OCI-LY3 (cell line): ENCODE results near the gene SULT1A1.
"Not testable (repeated sequence)": the region's sequence is repeated elsewhere in the genome, so short reads cannot be mapped to it uniquely, and the experiment has no call there.

Source experiments
- EZH2phosphoT487 ChIP-seq: fragments of 200-600 bp; shearing (Covaris generic); IDR thresholded peaks from 2 replicates; pipeline ENCODE4 v1.6.1; 2018; ENCODE audit warnings: antibody characterized with exemption, mixed run types, low read depth
- TF ChIP-seq, protein P1 (sequence below): fragments of 200-600, 300-600 bp; sonication (generic); IDR thresholded peaks from 2 replicates; pipeline ENCODE4 v1.5.1; 2014; ENCODE audit warnings: antibody characterized with exemption, low read length, low read depth

DNA sequence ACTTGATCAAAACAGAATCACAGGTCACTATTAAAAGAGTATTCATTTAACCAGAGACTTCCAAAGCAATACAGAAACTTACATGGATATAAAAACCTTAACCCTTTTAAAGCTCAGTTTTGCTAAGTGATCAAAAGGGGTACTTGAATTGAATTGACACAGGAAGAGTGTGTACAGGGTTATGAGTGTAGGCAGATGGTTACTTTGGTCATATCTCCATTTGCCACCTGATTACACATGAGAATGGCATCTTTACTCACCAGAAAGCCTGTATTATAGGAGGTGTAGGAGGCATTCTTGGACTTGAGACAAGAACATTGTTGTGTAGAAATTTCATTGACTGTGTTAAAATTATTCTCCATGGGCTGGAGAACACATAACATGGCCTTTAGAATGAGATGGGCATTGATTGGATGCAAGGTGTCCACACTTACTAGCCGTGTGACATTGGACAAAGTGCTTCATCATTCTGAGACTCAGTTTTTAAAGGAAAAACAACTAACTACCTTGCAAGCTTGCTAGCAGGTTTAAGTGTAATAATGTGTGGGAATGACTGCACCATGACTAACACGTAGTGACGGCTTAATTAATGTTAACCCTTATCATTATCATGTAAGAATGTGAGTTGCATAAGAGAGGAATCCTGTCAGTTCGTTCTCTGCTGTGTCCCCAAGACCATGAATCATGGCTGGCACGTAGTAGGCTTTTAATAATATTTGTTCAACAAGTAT lies 26.4 kb upstream of the SULT1A1 start:
- TF ChIP-seq, protein P1, sequence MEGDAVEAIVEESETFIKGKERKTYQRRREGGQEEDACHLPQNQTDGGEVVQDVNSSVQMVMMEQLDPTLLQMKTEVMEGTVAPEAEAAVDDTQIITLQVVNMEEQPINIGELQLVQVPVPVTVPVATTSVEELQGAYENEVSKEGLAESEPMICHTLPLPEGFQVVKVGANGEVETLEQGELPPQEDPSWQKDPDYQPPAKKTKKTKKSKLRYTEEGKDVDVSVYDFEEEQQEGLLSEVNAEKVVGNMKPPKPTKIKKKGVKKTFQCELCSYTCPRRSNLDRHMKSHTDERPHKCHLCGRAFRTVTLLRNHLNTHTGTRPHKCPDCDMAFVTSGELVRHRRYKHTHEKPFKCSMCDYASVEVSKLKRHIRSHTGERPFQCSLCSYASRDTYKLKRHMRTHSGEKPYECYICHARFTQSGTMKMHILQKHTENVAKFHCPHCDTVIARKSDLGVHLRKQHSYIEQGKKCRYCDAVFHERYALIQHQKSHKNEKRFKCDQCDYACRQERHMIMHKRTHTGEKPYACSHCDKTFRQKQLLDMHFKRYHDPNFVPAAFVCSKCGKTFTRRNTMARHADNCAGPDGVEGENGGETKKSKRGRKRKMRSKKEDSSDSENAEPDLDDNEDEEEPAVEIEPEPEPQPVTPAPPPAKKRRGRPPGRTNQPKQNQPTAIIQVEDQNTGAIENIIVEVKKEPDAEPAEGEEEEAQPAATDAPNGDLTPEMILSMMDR = not testable (repeated sequence)
- TF ChIP-seq EZH2phosphoT487 = not testable (repeated sequence)
